Hematopoietic multipotent progenitor cell treated with erythropoietin and hydrocortisone succinate and interleukin-3 and kit ligand, for 4 days (in vitro differentiated cells): ENCODE results near the gene BIRC5.
"Not testable (repeated sequence)": the region's sequence is repeated elsewhere in the genome, so short reads cannot be mapped to it uniquely, and the experiment has no call there.

Experiments
- DNase-seq: peaks from one replicate; pipeline ENCODE4 v3.0.0-alpha.2; 2015

Gene BIRC5

DNA sequence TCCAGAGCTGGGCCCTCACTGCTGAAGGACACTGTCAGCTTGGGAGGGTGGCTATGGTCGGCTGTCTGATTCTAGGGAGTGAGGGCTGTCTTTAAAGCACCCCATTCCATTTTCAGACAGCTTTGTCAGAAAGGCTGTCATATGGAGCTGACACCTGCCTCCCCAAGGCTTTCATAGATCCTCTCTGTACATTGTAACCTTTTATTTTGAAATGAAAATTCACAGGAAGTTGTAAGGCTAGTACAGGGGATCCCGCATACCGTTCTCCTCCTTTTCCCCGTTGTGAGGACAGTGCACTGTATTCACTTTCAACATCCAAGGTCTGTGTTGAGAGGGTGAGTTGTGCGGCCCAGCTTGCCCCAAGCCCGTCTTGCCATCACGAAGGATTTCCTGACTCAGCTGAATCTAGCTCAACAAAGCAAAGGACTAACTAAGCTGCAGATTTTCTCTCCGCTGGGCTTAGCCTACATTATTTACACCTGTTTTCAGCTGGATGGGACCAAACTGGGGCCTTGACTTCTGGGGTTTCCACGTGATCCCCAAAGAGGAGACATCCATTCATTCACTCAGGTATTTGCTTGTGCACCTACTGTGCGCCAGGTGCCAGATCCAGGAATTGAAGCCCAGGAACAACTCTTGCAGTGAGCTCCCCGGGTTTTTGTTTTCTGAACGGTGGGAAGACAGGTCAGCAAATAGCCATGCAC is 12.2 kb downstream of the BIRC5 start:
- no peak for DNase-seq

DNA sequence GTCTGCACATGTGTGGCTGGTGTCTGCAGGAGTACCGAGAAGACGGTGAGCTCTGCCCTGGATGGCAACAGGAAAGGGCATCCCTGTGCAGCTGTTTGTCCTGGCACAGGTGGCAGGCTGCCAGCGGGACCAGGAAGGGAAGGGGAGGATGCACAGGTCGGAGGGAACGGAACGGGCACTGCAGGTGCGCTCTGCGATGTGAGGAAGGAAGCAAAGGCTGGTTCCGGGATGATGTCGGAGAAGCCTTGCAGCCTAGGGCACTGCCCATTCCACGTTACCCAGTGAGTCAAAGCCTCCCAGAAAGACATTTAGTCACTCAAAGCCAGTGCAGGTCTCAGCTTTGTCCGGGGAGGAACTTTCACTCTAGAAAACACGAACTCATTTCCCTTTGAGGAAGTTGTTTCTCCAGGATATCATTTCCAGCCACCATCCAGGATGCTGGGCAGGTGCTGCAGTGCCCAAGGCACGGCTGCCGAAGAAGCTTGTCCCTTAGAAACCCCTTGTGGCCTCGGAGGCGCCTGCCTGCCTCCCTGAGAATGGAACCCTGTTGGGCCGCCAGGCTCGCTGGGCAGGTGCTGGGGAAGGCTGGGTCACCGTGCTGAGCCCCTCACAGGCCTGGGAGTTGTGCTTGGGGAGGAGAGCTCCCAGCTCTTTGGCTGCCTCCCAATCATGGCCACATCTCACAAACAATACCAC is 12.9 kb downstream of the BIRC5 start:
- DNase-seq: no peak

DNA sequence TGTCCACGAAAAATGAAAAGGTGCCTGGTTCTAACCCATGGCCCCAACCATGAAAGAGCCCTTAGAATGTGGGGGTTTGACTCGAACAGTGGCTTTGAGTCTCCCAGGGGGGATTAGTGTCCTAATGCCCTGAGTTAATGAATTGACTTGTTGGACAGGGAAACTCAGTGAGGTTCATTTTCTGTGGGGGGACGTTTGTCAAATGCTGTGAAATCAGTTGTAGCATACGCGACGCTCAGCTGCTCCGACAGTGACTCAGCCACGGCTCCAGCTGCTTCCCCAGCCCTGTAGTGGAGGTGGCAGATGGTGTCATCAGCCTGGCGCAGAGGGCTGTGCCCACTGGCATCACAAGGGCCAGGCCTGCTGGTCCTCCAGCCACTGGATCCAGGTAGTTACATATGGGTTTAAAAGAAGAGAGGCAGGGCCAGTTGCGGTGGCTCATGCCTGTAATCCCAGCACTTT is 13.4 kb downstream of the BIRC5 start:
- peak; percentile 61 for DNase-seq

DNA sequence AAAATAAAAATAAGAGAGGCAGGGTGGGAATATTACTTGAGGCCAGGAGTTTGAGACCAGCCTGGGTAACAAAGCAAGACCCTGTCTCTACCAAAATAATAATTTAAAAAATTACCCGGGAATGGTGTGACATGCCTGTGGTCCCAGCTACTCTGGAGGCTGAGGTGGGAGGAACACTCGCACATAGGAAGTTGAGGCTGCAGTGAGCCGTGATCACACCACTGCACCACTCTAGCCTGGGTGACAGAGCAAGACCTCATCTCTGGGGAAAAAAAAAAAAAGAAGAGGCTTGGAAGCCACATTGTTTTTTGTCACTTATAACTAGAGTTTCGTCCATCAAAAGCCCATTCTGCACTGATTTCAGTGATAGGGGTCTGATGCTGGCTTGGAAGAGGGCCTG is 14.1 kb downstream of the BIRC5 start:
- DNase-seq: no peak

DNA sequence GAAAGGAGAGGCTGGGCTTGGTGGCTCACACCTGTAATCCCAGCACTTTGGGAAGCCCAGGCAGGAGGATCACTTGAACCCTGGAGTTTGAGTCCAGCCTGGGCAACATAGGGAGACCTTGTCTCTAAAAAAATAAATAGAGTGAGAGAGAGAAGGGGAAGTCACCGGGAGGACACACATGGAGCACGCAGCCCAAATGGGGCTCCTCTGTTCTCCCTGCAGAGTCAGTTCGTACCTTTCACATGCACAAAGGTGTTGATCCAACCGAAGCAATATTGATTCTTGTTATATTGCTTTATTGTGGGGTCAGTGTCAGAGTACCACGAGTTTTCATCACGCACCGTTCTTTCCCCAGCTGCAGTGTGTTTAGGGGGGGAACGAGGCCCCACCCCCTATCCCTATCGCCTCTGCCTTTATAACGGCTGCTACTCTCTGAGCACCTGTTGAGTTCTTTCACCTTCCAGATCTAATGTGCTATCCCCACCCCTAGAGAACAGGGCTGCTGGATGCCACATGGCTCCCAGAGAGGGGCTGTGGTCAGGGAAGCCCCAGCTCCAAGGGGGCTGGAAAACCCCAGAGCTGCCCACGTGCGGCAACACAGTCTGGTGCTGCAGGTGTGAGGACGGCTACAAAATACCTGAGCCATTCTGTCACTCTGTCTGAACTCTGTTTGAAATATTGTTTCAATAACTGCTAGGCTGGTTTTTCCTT is 16.4 kb downstream of the BIRC5 start:
- no peak for DNase-seq

DNA sequence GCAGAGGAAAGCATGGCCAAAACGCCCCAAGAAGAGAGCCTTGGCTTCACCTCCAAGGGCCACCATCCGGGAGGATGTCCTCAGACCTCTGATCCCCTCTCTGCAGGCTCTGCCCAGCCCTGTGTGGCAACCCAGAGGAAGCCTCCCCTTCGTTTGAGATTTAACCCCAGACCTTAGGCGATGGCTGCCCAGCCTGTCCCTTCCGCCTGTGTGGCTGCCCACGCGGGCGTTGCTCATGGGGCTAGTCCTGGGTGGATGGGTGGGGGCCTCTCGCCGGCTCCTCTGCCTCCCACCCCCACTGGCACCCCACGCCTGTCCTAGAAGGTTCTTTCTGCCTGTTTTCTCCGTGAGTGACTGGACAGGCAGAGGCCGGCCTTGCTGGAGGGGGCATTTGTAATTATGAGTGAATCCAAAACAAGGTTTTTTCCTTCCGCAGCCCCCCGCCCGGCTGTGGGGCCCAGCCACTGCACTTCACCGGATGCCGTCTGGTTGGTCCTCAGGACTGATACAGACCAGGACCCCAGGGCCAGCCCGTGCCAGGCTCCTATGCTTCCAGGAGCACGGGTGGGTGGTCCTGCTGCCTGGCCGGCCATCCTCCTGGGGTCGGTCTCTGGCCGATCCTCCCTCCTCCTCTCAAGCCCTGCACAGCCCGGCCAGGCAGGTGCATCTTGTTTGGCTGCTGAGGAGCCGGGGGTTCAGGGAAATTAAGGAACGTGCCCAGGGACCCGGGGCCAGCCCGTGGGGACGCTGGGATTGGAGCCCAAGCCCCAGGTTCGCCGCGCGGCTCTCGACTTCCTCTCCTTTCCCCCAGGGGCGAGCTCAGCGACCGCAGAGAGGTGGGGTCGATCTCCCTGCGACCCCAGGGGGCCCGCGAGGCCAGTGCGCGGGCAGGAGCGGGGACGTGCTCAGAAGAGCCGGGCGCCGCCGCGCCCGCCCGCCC is 17.2 kb downstream of the BIRC5 start, which contains the start of gene TMEM235:
TMEM235 (plus strand) TSS at position 636 of the 940 bp plus-strand sequence. CDS start 393 bp downstream, outside the sequence.
- no peak for DNase-seq

DNA sequence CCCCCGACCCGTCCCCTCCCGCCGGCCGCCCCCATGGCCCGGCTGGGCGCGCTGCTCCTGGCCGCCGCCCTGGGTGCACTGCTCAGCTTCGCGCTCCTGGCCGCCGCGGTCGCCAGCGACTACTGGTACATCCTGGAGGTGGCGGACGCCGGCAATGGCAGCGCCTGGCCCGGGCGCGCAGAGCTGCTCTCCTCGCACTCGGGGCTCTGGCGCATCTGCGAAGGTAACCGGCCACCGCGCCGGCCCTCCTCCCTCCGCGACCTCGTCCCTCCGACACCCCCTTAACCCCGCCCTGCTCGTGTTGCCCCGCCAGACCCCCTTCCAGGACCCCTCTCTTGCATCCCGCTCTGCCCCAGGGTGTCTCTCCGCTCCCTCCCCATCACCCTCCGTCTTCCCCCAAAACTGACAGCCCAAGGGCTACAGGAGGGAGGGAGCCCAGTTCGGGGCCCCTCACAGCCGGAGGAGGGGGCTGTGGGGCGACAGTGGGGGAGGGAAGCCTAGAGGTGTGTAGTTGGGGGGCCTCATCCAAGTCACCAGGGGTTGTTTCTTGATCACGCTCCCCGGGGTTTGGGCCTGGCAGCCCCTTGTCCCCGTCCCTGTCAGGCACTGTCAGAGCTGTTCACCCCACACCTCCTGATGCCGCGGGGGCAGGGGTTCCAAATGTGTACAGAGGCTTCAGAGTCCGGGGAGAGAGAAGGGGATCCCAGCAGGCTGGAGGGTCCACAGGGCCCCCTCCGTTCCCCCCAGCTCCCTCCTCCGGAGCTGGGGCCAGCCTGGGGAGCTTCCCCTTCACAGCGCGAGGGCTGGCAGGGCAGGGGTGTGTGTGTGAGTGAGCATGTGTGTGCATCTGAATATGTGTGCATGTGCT is 18.2 kb downstream of the BIRC5 start:
- DNase-seq: peak; percentile 62

DNA sequence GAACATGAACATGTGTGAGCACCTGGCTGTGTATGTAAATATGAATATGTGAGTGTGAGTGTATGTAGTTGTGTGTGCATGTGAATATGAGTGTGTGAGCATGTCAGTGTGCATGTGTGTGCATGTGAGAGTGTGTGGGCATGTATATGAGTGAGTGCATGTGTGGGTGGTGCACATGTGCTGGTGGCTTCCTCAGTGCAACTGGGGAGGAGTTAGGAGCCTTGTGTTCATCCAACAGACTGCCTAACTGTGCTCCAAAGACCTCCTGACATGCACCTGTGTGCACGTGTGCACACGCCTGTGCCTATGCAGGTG is 18.8 kb downstream of the BIRC5 start:
- no peak for DNase-seq

DNA sequence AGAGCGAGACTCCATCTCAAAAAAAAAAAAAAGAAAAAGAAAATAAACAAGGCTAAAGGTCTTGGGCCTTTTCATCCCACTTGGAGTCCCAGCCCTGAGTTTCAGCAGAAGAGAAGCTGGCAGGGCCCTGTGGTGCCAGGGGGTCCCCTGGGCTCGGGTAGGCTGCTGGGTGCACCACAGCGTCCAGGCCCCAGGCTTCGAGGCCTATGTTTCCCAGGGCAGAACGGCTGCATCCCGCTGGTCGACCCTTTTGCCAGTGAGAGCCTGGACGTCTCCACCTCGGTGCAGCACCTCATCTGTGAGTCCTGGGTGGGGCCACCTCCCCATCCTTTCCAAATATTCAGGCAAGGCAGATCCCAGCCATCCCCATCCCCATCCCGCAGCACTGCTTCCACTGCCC is 19.6 kb downstream of the BIRC5 start:
- DNase-seq: no peak

DNA sequence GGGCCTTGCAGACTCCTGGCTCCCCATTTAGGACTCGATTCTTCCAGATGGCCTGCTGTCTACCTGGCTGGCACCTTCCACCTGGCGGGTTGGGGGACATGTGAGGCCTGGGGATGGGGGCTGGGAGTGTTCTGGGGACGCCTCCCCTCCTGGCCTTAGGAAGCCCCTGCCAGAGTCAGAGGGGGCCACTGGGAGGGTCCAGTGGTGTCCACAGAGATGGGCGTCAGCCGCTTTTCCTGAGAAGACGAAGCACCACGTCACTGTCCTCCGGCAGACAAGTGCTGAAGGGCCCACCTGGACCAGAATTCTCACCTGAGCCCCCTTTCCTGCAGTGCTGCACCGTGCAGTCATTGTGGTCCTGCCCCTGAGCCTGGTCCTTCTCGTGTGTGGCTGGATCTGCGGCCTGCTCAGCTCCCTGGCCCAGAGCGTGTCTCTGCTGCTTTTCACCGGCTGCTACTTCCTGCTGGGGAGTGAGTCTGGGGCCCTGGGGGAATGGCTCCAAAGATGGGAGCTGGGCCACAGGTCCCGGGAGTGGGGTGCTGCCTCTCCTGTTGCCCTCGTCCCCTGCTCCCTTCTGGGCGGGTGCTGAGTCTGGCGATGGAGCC is 20.3 kb downstream of the BIRC5 start:
- no peak for DNase-seq

DNA sequence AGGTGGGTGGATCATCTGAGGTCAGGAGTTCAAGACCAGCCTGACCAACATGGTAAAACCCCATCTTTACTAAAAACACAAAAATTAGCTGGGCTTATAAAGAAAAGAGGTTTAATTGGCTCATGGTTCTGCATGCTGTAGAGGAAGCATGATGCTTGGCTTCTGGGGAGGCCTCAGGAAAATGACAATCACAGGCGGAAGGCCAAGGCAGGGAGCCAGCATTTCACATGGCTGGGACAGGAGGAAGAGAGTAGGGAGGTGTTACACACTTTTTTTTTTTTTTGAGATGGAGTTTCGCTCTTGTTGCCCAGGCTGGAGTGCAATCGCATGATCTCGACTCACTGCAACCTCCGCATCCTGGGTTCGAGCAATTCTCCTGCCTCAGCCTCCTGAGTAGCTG is 21.0 kb downstream of the BIRC5 start:
- DNase-seq: not testable (repeated sequence)

DNA sequence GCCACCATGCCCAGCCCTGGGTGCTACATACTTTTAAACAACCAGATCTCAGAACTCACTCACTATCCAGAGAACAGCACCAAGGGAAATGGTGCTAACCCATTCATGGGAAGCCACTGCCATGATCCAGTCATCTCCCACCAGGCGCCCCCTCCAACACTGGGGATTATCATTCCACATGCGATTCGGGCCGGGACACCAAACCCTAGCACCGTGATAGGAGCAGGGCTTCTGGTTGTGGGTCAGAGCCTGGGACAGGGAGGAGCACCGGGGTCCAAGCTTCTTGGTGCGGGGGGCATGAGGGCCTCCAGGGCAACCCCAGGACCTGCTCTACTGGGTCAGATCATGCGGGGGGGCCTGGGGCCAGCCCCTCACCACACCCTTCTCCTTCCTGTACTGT is 21.8 kb downstream of the BIRC5 start:
- no peak for DNase-seq

DNA sequence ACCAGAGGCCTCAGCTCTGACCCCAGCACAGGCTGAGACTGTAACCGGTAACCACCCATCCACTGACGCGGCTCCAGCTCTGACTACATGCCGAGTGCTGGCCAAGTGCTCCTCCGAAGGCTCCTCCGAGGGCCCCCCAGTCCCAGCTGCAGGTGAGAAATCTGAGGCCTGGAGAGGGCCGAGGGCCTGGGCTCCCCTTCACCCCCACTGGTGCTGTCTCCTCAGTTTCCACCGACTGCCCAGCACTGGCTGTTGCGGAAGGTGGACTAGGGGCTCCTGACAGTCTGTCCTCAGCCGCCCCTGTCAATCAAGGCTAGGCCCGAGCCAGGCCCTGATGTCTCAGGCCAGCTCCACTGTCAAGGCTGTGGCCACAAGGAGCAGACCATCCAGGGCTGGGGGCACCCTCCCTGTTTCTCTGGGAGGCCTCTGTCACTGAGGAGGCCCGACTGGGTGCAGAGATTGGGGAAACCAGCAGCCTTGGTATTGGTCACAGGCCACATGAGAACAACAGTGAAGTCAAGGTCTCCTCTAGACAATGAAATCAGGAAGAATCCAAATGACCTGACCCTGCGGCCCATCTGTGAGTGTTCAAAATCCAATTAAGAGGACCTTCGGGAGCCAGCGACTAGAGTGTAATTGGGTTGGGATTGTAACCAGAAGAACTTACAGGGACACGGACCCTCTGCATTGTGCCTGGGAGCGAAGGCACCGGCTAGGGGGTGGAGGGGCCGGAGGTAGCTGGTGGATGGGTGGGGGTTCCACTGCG is 22.5 kb downstream of the BIRC5 start:
- no peak for DNase-seq

DNA sequence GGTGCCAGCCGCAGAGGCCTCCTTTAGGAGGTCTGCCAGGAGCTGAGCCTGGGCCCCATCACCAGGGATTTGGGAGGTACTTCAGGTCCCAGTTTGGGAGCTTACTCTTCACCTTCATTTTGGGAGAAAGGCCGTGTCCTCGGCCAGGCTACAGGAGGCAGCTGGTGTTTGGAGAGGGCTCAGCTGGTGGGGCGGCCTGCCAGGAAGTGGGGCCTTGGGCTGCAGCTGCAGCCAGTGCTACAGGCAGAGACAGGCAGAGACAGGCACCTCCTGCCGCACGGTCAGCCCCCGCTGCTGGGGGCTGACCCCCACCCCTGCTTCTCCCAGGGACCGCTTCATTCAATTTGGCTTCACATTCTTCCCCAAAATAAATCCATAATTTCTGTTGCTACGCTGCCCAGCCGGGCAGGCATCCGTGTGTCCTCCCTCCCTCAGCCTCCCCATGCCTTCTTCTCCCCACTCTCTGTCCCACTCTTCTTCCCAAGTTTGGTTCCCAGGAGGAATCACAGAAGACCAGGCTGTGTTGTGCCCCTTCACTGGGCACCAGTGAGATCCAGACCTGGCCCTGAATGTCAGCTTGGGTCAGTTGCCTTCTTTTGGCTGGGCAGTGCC is 23.5 kb downstream of the BIRC5 start:
- DNase-seq: no peak

DNA sequence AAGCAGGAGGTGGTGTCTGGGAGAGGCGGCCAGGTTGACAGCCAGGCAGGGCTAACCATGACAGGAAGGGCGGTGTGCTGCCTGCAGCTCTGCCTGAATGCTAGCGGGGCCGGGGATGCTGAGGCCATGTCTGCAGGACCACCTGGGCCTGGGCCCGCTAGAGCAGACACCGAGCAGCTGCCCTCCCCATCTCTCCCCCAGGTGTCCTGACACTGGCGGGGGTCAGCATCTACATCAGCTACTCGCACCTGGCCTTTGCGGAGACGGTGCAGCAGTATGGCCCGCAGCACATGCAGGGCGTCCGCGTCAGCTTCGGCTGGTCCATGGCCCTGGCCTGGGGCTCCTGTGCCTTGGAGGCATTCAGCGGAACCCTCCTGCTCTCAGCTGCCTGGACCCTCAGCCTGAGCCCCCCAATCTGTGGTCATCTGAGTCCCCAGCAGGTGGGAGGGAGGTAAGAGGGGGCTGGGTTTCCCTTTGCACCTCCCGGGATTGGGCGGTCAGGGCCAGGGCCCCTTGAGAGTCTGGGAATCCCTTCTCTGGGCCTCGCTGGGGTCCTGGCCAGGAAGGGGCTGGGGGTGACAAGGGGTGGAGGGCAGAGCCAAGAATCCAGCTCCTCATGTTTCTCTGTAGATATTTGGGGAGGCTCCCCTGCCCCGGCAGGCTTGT is 24.9 kb downstream of the BIRC5 start:
- no peak for DNase-seq

DNA sequence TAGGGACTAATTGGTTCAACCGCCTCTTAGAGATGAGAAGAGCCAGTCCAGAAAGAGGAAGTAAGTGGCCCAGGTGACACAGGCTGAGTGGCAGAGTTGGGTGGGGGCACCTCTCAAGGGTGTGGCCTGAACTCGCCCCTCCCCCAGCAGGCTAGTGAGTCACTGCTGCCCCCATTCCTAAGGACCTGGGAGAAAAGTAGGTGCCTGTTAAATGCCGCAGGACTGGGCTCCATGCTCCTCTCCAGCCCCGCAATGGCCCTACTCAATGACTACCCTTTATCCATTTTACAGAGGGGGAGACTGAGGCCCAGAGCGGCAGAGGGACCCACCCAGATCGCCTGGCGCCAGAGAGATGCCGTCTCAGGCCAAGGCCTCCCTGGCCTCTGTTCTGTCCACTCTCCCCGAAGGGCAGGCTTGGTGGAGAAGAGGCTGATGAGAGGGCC is 25.5 kb downstream of the BIRC5 start:
- DNase-seq: peak; percentile 76

DNA sequence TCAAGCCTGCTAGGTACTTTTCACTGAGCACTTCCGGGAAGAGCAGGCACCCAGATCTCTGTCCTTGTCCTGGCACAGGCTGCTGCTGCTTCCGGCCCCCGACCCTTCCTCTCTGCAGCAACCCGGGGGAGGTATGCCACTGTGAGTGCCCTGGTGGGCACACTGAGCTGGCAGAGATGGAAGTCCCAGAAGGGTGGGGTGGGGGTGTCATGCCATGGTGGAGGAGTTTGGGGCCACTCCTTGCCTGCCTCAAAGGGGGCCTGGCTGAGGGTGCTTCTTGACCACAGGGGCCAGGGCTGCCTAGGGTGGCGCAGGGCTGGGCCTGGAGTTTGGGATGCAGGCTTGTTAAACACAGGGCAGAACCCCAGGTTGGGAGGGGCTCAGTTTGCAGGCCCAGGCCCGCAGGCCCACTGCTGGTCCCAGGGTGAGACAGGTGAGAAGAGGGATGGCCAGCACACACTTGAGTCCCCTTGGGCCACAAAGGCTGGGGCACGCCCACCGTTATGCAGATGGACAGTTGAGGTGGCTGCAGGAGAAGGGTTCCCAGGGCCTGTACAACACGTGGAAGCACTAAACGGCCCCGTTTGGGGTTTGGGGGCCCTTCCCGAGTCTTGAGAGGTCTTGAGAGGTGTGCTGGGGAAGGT is 26.1 kb downstream of the BIRC5 start:
- no peak for DNase-seq

DNA sequence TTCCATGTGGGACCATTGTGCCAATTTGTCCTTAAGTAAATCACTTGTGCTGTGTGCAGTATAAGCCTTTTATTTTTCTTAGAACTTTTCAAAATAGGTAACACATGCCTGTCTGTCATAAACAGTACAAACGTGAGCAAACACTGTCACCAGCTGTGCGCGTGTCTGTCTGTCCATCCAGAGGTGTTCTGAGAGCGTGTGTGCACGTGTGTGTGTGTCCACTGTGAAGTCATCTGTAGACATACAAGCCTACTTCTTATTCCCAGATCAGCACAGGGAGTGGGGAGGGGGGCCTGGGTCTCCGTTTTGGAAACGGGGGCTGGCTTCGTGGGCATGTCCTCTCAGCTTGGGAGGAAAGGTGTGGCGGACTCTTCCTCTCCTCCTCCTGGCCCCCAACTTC is 26.8 kb downstream of the BIRC5 start:
- DNase-seq: no peak
